NCI-H69 (cell line): Measurements from ENCODE around the gene PRKAG1.
A peak's percentile ranks its signal among the peaks of the same experiment; 100 is the strongest.

ENCODE experiments used
- DNase-seq: peaks from one replicate; lab custom pipeline; 2025; lab: John Stamatoyannopoulos, UW

PRKAG1 gene

GRCh38 chr12:49031573-49032161 is 13.1 kb upstream of the PRKAG1 start:
- no peak for DNase-seq

- no peak for DNase-seq
Measured at GRCh38 chr12:49030714-49031572, 12.4 kb upstream of the PRKAG1 start.

- DNase-seq: no peak
Measured at GRCh38 chr12:49030119-49030518, 11.5 kb upstream of the PRKAG1 start.

- DNase-seq: no peak
Measured at GRCh38 chr12:49028666-49029275, 10.2 kb upstream of the PRKAG1 start.

- no peak for DNase-seq
Measured at GRCh38 chr12:49027846-49028555, 9.4 kb upstream of the PRKAG1 start.

- DNase-seq: no peak
Measured at GRCh38 chr12:49026678-49027480, 8.3 kb upstream of the PRKAG1 start.

GRCh38 chr12:49026101-49026500 is 7.5 kb upstream of the PRKAG1 start:
- DNase-seq: no peak

GRCh38 chr12:49025463-49025862 is 6.9 kb upstream of the PRKAG1 start:
- DNase-seq: no peak

- no peak for DNase-seq
Measured at GRCh38 chr12:49024543-49024942, 6.0 kb upstream of the PRKAG1 start.

- no peak for DNase-seq
Measured at GRCh38 chr12:49023812-49024211, 5.2 kb upstream of the PRKAG1 start.

GRCh38 chr12:49022558-49023178 is 4.1 kb upstream of the PRKAG1 start:
- no peak for DNase-seq

- no peak for DNase-seq
Measured at GRCh38 chr12:49021292-49021915, 2.8 kb upstream of the PRKAG1 start.

- DNase-seq: no peak
Measured at GRCh38 chr12:49020441-49020840, 1.9 kb upstream of the PRKAG1 start.

GRCh38 chr12:49019443-49020324 is 1.1 kb upstream of the PRKAG1 start:
- DNase-seq: peak; percentile 63

- DNase-seq: no peak
Measured at GRCh38 chr12:49019120-49019430, 499 bp upstream of the PRKAG1 start.

- DNase-seq: peak; percentile 55
Measured at GRCh38 chr12:49017891-49018260, 700 bp downstream of the PRKAG1 start.

- no peak for DNase-seq
Measured at GRCh38 chr12:49015196-49015595, 3.4 kb downstream of the PRKAG1 start.

GRCh38 chr12:49014547-49014946 is 4.0 kb downstream of the PRKAG1 start:
- no peak for DNase-seq

GRCh38 chr12:49013428-49013827 is 5.1 kb downstream of the PRKAG1 start:
- DNase-seq: no peak

GRCh38 chr12:49012739-49013138 is 5.8 kb downstream of the PRKAG1 start:
- no peak for DNase-seq
